Measurements from ENCODE around the gene IGFALS.

IGFALS gene

DNA sequence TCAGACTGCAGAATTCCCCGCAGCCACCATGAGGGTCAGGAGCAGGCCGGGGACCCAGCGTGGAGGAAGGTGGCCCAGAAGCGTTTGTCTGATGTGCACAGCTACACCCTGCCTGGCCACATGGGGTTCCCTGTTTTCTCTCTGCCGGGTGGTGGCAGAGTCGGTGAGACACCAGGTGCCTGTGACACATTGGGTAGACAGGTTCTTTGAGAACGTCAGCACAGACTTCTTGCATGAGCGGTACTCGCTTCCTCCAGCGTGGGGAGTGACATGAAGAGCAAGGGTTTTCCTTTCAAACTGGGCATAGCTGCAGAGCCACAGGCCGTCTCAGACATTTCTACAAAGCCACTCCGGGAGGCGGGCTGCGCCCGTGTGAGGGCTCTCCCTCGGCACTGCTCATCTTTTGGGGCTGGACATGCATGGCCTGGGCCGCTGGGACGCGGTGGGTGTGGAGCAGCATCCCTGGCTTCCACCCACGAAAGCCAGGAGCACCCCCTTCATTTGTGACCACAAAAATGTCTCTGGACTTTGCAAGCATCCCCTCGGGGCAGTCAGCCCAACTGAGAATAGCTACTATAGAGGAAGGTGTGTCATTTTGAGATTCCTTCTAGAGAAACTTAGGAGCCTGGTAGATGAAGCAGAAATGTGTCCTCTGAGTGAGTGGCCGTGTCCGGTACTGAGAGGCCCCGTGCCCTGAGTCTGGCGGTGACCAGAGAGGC, 48.2 kb downstream of the IGFALS start:
- Histone ChIP-seq H3K4me2 (ENCODE audit: low read depth, low read length, poor library complexity, severe bottlenecking) (no peak overlapping the region), H3K36me3 (ENCODE audit: low read length) (no peaks in the 10 kb centered on the region), H4K20me1 (ENCODE audit: low read depth, low read length) (no peaks in the 10 kb centered on the region)

DNA sequence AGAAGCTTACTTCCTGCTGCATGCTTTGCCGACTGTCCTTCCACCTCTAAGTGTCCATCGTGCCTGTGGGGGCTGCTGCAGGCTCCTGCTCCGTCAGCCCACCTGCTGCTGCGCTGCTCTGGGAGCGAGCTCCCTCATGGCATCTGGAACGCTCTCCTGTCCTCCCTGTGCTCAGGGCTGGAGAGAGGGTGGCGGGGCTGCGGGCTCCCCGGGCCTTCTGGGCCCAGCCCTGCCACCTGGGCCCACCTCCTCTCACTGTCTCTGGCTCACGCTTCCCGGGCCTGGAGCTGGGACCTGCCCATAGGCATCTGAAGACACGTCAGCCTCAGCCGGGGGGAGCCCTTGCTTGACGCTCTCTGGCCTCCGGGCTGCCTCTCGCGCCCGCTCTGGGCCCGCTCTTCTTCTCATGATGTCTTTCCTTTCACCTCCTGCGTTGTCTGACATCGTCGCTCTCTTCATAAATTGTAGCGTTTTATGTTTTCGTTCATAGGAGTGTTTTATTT, 49.1 kb downstream of the IGFALS start:
- Histone ChIP-seq H3K27me3 (ENCODE audit: low read length) (no peaks in the 10 kb centered on the region), H3K27ac (ENCODE audit: low read depth, low read length) (no peak overlapping the region), H3K4me3 (ENCODE audit: insufficient read depth, low read length, poor library complexity, severe bottlenecking) (no peak overlapping the region), H3K9ac (ENCODE audit: low read length) (no peak overlapping the region), H3K36me3 (ENCODE audit: low read length) (no peaks in the 10 kb centered on the region), H3K9me3 (ENCODE audit: insufficient read depth, low read length) (peaks cover under 1% of the 10 kb centered on the region; the same call in 1 of the 2 replicates), H2AFZ (ENCODE audit: low read depth, low read length, severe bottlenecking) (no peak overlapping the region), H3K79me2 (ENCODE audit: insufficient read depth, low read length) (no peaks in the 10 kb centered on the region), H3K4me2 (ENCODE audit: low read depth, low read length, poor library complexity, severe bottlenecking) (no peak overlapping the region), H3F3A (ENCODE audit: insufficient read depth) (no peaks in the 10 kb centered on the region), H4K20me1 (ENCODE audit: low read depth, low read length) (no peaks in the 10 kb centered on the region), H3K9me2 (replicated peaks; ENCODE audit: insufficient read depth, low read length) (no peaks in the 10 kb centered on the region)
- TF ChIP-seq, protein P1, sequence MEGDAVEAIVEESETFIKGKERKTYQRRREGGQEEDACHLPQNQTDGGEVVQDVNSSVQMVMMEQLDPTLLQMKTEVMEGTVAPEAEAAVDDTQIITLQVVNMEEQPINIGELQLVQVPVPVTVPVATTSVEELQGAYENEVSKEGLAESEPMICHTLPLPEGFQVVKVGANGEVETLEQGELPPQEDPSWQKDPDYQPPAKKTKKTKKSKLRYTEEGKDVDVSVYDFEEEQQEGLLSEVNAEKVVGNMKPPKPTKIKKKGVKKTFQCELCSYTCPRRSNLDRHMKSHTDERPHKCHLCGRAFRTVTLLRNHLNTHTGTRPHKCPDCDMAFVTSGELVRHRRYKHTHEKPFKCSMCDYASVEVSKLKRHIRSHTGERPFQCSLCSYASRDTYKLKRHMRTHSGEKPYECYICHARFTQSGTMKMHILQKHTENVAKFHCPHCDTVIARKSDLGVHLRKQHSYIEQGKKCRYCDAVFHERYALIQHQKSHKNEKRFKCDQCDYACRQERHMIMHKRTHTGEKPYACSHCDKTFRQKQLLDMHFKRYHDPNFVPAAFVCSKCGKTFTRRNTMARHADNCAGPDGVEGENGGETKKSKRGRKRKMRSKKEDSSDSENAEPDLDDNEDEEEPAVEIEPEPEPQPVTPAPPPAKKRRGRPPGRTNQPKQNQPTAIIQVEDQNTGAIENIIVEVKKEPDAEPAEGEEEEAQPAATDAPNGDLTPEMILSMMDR (IDR thresholded peaks at IDR 0.05; ENCODE audit: insufficient read depth, low read length, poor library complexity, severe bottlenecking) = no peak
- TF ChIP-seq EZH2phosphoT487 (conservative IDR thresholded peaks at IDR 0.05; ENCODE audit: low read length) = no peak

More for the DNA sequence above, 48.2 kb downstream of the IGFALS start:
- Histone ChIP-seq H3K9me3 (ENCODE audit: insufficient read depth, low read length) (no peaks in the 10 kb centered on the region), H2AFZ (ENCODE audit: low read depth, low read length, severe bottlenecking) (no peak overlapping the region), H3K27ac (ENCODE audit: low read depth, low read length) (no peak overlapping the region), H3K9me2 (replicated peaks; ENCODE audit: insufficient read depth, low read length) (no peaks in the 10 kb centered on the region), H3K27me3 (ENCODE audit: low read length) (no peaks in the 10 kb centered on the region), H3K4me3 (ENCODE audit: insufficient read depth, low read length, poor library complexity, severe bottlenecking) (no peak overlapping the region), H3F3A (ENCODE audit: insufficient read depth) (no peaks in the 10 kb centered on the region), H3K79me2 (ENCODE audit: insufficient read depth, low read length) (no peaks in the 10 kb centered on the region), H3K9ac (ENCODE audit: low read length) (no peak overlapping the region)
- no peak for TF ChIP-seq EZH2phosphoT487 (conservative IDR thresholded peaks at IDR 0.05; ENCODE audit: low read length)
- TF ChIP-seq, protein P1 (IDR thresholded peaks at IDR 0.05; ENCODE audit: insufficient read depth, low read length, poor library complexity, severe bottlenecking) = no peak

DNA sequence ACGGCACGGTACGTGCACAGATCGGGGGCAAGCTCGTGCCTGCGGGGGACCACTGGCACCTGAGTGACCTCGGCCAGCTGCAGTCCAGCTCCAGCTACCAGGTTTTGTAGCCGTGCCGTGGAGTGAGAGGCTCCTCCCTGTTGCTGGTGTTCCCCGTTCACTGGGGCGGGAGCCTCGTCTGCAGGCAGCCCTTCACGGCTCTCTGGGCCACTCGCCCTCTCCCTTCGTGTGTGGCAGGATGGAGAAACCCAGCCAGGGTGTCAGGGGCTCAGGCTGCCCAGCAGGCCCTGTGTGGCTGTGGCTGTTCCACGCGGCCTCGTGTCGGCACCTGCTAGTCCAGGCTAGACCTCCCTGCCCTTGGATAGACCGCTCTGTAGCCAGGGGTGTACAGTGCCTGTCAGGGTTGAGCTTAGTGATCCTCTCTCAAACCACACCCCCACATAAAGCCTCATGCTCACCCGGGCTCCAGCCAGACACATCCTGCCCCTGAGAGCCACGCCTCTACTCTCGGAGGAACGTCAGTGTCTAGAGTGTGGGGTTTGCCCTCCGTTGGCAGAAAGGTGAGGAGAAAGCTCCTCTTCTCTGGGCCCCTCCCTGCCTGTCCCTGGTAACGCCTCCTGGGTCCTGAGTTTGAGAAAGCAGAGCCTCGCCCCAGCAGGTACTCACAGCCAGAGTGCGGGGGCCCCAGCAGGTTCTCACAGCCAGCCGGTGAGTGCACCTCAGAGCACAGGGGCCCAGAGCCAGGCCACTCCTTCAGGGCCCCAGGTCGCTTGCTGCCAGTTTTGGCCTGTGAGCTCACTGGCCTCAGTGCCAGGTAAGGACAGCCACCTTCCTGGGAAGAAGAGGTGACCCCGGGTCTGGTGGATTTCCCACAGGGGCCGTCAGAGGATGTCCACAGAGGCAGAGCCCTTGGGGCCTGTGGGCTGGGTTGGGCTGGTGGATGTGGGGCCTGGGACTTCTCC, 49.8 kb downstream of the IGFALS start:
- H2AFZ ChIP-seq (ENCODE audit: low read depth, low read length, severe bottlenecking) = no peak overlapping the region
- no peak for TF ChIP-seq EZH2phosphoT487 (conservative IDR thresholded peaks at IDR 0.05; ENCODE audit: low read length)
- TF ChIP-seq, protein P1 (IDR thresholded peaks at IDR 0.05; ENCODE audit: insufficient read depth, low read length, poor library complexity, severe bottlenecking) = no peak
- no peak overlapping the region for H3K9ac ChIP-seq (ENCODE audit: low read length)
- no peaks in the 10 kb centered on the region for H4K20me1 ChIP-seq (ENCODE audit: low read depth, low read length)
- H3F3A ChIP-seq (ENCODE audit: insufficient read depth) = peaks cover 4% of the 10 kb centered on the region; the same call in 1 of the 2 replicates
- H3K36me3 ChIP-seq (ENCODE audit: low read length) = no peaks in the 10 kb centered on the region
- no peak overlapping the region for H3K4me2 ChIP-seq (ENCODE audit: low read depth, low read length, poor library complexity, severe bottlenecking)
- no peak overlapping the region for H3K27ac ChIP-seq (ENCODE audit: low read depth, low read length)
- no peaks in the 10 kb centered on the region for H3K9me2 ChIP-seq (replicated peaks; ENCODE audit: insufficient read depth, low read length)
- H3K4me3 ChIP-seq (ENCODE audit: insufficient read depth, low read length, poor library complexity, severe bottlenecking) = no peak overlapping the region
- no peaks in the 10 kb centered on the region for H3K79me2 ChIP-seq (ENCODE audit: insufficient read depth, low read length)
- H3K9me3 ChIP-seq (ENCODE audit: insufficient read depth, low read length) = peaks cover 4% of the 10 kb centered on the region; the same call in 1 of the 2 replicates
- H3K27me3 ChIP-seq (ENCODE audit: low read length) = no peaks in the 10 kb centered on the region
